Measurements from ENCODE around the gene FTH1.
"Not testable (repeated sequence)": the region's sequence is repeated elsewhere in the genome, so short reads cannot be mapped to it uniquely, and the experiment has no call there.

FTH1 gene

GRCh38 chr11:61960532-61960931 is 6.9 kb downstream of the FTH1 start:
- peaks cover 10% of the 10 kb centered on the region for H3K27me3 ChIP-seq (ENCODE audit: control insufficient read depth, insufficient read depth, low read length)
- H3K9me3 ChIP-seq (ENCODE audit: control insufficient read depth, insufficient read depth, low read length), result no peaks in the 10 kb centered on the region
- H3K4me1 ChIP-seq (ENCODE audit: control insufficient read depth, insufficient read depth, low read length), result no peaks in the 10 kb centered on the region
- H3K36me3 ChIP-seq (ENCODE audit: control insufficient read depth, insufficient read depth, low read length), result peaks cover 25% of the 10 kb centered on the region
- no peak overlapping the region for H3K27ac ChIP-seq (ENCODE audit: low read depth, low read length)
- no peak overlapping the region for H3K9ac ChIP-seq (ENCODE audit: low read depth, low read length)
- H3K4me3 ChIP-seq (ENCODE audit: low read depth, low read length), result no peak overlapping the region

GRCh38 chr11:61959678-61960077 is 7.8 kb downstream of the FTH1 start:
- no peak overlapping the region for H3K4me3 ChIP-seq (ENCODE audit: low read depth, low read length)
- no peak overlapping the region for H3K27ac ChIP-seq (ENCODE audit: low read depth, low read length)
- H3K27me3 ChIP-seq (ENCODE audit: control insufficient read depth, insufficient read depth, low read length), result peaks cover 13% of the 10 kb centered on the region
- H3K9me3 ChIP-seq (ENCODE audit: control insufficient read depth, insufficient read depth, low read length), result no peaks in the 10 kb centered on the region
- no peak overlapping the region for H3K9ac ChIP-seq (ENCODE audit: low read depth, low read length)
- H3K4me1 ChIP-seq (ENCODE audit: control insufficient read depth, insufficient read depth, low read length), result no peaks in the 10 kb centered on the region; the same call in 1 of the 2 replicates
- peaks cover 17% of the 10 kb centered on the region for H3K36me3 ChIP-seq (ENCODE audit: control insufficient read depth, insufficient read depth, low read length)

GRCh38 chr11:61959114-61959513 is 8.3 kb downstream of the FTH1 start:
- peaks cover 19% of the 10 kb centered on the region for H3K27me3 ChIP-seq (ENCODE audit: control insufficient read depth, insufficient read depth, low read length)
- H3K4me3 ChIP-seq (ENCODE audit: low read depth, low read length), result no peak overlapping the region
- no peaks in the 10 kb centered on the region; the same call in 1 of the 2 replicates for H3K4me1 ChIP-seq (ENCODE audit: control insufficient read depth, insufficient read depth, low read length)
- H3K36me3 ChIP-seq (ENCODE audit: control insufficient read depth, insufficient read depth, low read length), result peaks cover 11% of the 10 kb centered on the region
- H3K9ac ChIP-seq (ENCODE audit: low read depth, low read length), result no peak overlapping the region
- no peaks in the 10 kb centered on the region for H3K9me3 ChIP-seq (ENCODE audit: control insufficient read depth, insufficient read depth, low read length)
- no peak overlapping the region for H3K27ac ChIP-seq (ENCODE audit: low read depth, low read length)

- Histone ChIP-seq H3K4me1 (ENCODE audit: control insufficient read depth, insufficient read depth, low read length) (no peaks in the 10 kb centered on the region; the same call in 1 of the 2 replicates), H3K4me3 (ENCODE audit: low read depth, low read length) (no peak overlapping the region), H3K9me3 (ENCODE audit: control insufficient read depth, insufficient read depth, low read length) (no peaks in the 10 kb centered on the region), H3K9ac (ENCODE audit: low read depth, low read length) (no peak overlapping the region), H3K27me3 (ENCODE audit: control insufficient read depth, insufficient read depth, low read length) (peaks cover 19% of the 10 kb centered on the region), H3K27ac (ENCODE audit: low read depth, low read length) (no peak overlapping the region), H3K36me3 (ENCODE audit: control insufficient read depth, insufficient read depth, low read length) (peaks cover 6% of the 10 kb centered on the region)
Measured at GRCh38 chr11:61958590-61958989, 8.8 kb downstream of the FTH1 start.

GRCh38 chr11:61957021-61957770 is 10.2 kb downstream of the FTH1 start:
- Histone ChIP-seq H3K9ac (ENCODE audit: low read depth, low read length) (no peak overlapping the region), H3K36me3 (ENCODE audit: control insufficient read depth, insufficient read depth, low read length) (no peaks in the 10 kb centered on the region), H3K27me3 (ENCODE audit: control insufficient read depth, insufficient read depth, low read length) (peaks cover 19% of the 10 kb centered on the region), H3K4me1 (ENCODE audit: control insufficient read depth, insufficient read depth, low read length) (no peaks in the 10 kb centered on the region; the same call in 1 of the 2 replicates), H3K27ac (ENCODE audit: low read depth, low read length) (no peak overlapping the region), H3K4me3 (ENCODE audit: low read depth, low read length) (no peak overlapping the region), H3K9me3 (ENCODE audit: control insufficient read depth, insufficient read depth, low read length) (no peaks in the 10 kb centered on the region)

- Histone ChIP-seq H3K9me3 (ENCODE audit: control insufficient read depth, insufficient read depth, low read length) (no peaks in the 10 kb centered on the region), H3K27me3 (ENCODE audit: control insufficient read depth, insufficient read depth, low read length) (peaks cover 19% of the 10 kb centered on the region), H3K27ac (ENCODE audit: low read depth, low read length) (no peak overlapping the region), H3K36me3 (ENCODE audit: control insufficient read depth, insufficient read depth, low read length) (no peaks in the 10 kb centered on the region), H3K9ac (ENCODE audit: low read depth, low read length) (no peak overlapping the region), H3K4me1 (ENCODE audit: control insufficient read depth, insufficient read depth, low read length) (no peaks in the 10 kb centered on the region; the same call in 1 of the 2 replicates), H3K4me3 (ENCODE audit: low read depth, low read length) (peak overlapping the region; percentile 5; the same call in 1 of the 2 replicates)
Measured at GRCh38 chr11:61956191-61957020, 11.0 kb downstream of the FTH1 start.

GRCh38 chr11:61955422-61956135 is 11.9 kb downstream of the FTH1 start:
- Histone ChIP-seq H3K27me3 (ENCODE audit: control insufficient read depth, insufficient read depth, low read length) (peaks cover 19% of the 10 kb centered on the region), H3K9ac (ENCODE audit: low read depth, low read length) (no peak overlapping the region), H3K27ac (ENCODE audit: low read depth, low read length) (no peak overlapping the region), H3K36me3 (ENCODE audit: control insufficient read depth, insufficient read depth, low read length) (no peaks in the 10 kb centered on the region), H3K4me1 (ENCODE audit: control insufficient read depth, insufficient read depth, low read length) (no peaks in the 10 kb centered on the region; the same call in 1 of the 2 replicates), H3K4me3 (ENCODE audit: low read depth, low read length) (peak overlapping the region; percentile 58), H3K9me3 (ENCODE audit: control insufficient read depth, insufficient read depth, low read length) (no peaks in the 10 kb centered on the region)

GRCh38 chr11:61954851-61955421 is 12.5 kb downstream of the FTH1 start:
- H3K27ac ChIP-seq (ENCODE audit: low read depth, low read length), result no peak overlapping the region

GRCh38 chr11:61954106-61954850 is 13.2 kb downstream of the FTH1 start:
- H3K27ac ChIP-seq (ENCODE audit: low read depth, low read length), result no peak overlapping the region
- no peak overlapping the region for H3K9ac ChIP-seq (ENCODE audit: low read depth, low read length)
- H3K27me3 ChIP-seq (ENCODE audit: control insufficient read depth, insufficient read depth, low read length), result peaks cover 19% of the 10 kb centered on the region
- H3K36me3 ChIP-seq (ENCODE audit: control insufficient read depth, insufficient read depth, low read length), result no peaks in the 10 kb centered on the region
- no peaks in the 10 kb centered on the region for H3K9me3 ChIP-seq (ENCODE audit: control insufficient read depth, insufficient read depth, low read length)
- H3K4me3 ChIP-seq (ENCODE audit: low read depth, low read length), result 0 out of 2 replicates have a peak overlapping the region, but pooled peaks have one; percentile 58
- peaks cover 7% of the 10 kb centered on the region for H3K4me1 ChIP-seq (ENCODE audit: control insufficient read depth, insufficient read depth, low read length)

More at GRCh38 chr11:61954851-61955421, 12.5 kb downstream of the FTH1 start:
- peak overlapping the region; percentile 58 for H3K4me3 ChIP-seq (ENCODE audit: low read depth, low read length)
- no peaks in the 10 kb centered on the region for H3K9me3 ChIP-seq (ENCODE audit: control insufficient read depth, insufficient read depth, low read length)
- H3K4me1 ChIP-seq (ENCODE audit: control insufficient read depth, insufficient read depth, low read length), result peaks cover 2% of the 10 kb centered on the region
- H3K36me3 ChIP-seq (ENCODE audit: control insufficient read depth, insufficient read depth, low read length), result no peaks in the 10 kb centered on the region
- H3K27me3 ChIP-seq (ENCODE audit: control insufficient read depth, insufficient read depth, low read length), result peaks cover 19% of the 10 kb centered on the region
- H3K9ac ChIP-seq (ENCODE audit: low read depth, low read length), result no peak overlapping the region

GRCh38 chr11:61953632-61954031 is 13.8 kb downstream of the FTH1 start:
- not testable (repeated sequence) for H3K4me3 ChIP-seq (ENCODE audit: low read depth, low read length); H3K36me3 ChIP-seq (ENCODE audit: control insufficient read depth, insufficient read depth, low read length); H3K9ac ChIP-seq (ENCODE audit: low read depth, low read length); H3K9me3 ChIP-seq (ENCODE audit: control insufficient read depth, insufficient read depth, low read length); H3K27ac ChIP-seq (ENCODE audit: low read depth, low read length)
- peaks cover 10% of the 10 kb centered on the region for H3K4me1 ChIP-seq (ENCODE audit: control insufficient read depth, insufficient read depth, low read length)
- H3K27me3 ChIP-seq (ENCODE audit: control insufficient read depth, insufficient read depth, low read length), result peaks cover 19% of the 10 kb centered on the region
